Ishikawa (cell line): ENCODE measurements around the gene TCF4.

Experiments used
- CEBPB ChIP-seq: IDR thresholded peaks from 2 replicates; pipeline ENCODE4 v1.6.1; 2012
- EP300 ChIP-seq: IDR thresholded peaks from 2 replicates; pipeline ENCODE4 v1.6.1; 2012; ENCODE audit warnings: borderline replicate concordance
- FOXM1 ChIP-seq: IDR thresholded peaks from 2 replicates; pipeline ENCODE4 v1.6.1; 2012; ENCODE audit warnings: low read depth, borderline replicate concordance
- TAF1 ChIP-seq: IDR thresholded peaks from 2 replicates; pipeline ENCODE4 v1.6.1; 2012; ENCODE audit warnings: low read depth, mild to moderate bottlenecking

- TF ChIP-seq CEBPB (no peak), FOXM1 (no peak), EP300 (no peak), TAF1 (no peak)
Measured at GRCh38 chr18:55326134-55326533, 261.9 kb downstream of the TCF4 start.
